GM21526 (cell line): ENCODE data around the gene CFHR2.
A peak's percentile ranks its signal among the peaks of the same experiment; 100 is the strongest.
"Not testable (repeated sequence)": the region's sequence is repeated elsewhere in the genome, so short reads cannot be mapped to it uniquely, and the experiment has no call there.

Experiments used
- ATAC-seq: cut with Tn5 transposase; IDR thresholded peaks from one replicate; pipeline ENCODE4 v1.9.1; 2021; ENCODE audit warnings: moderate library complexity; ENCODE audit not compliant: unreplicated experiment, low FRiP score

Gene CFHR2

GRCh38 chr1:196943568-196943967 is at the start of gene CFHR2:
TSS of gene CFHR2 (plus strand) at chr1:196943738. CDS start at chr1:196943881, 143 bp downstream.
- not testable (repeated sequence) for ATAC-seq

GRCh38 chr1:196896355-196896754 is 47.2 kb upstream of the CFHR2 start:
- no peak for ATAC-seq

GRCh38 chr1:196897158-196897828 is 46.2 kb upstream of the CFHR2 start:
- ATAC-seq: no peak

GRCh38 chr1:196902344-196902743 is 41.2 kb upstream of the CFHR2 start:
- ATAC-seq: no peak

GRCh38 chr1:196910215-196910614 is 33.3 kb upstream of the CFHR2 start:
- ATAC-seq: no peak

GRCh38 chr1:196912283-196912682 is 31.3 kb upstream of the CFHR2 start:
- not testable (repeated sequence) for ATAC-seq

GRCh38 chr1:196926839-196927238 is 16.7 kb upstream of the CFHR2 start:
- not testable (repeated sequence) for ATAC-seq

GRCh38 chr1:196932853-196933252 is 10.7 kb upstream of the CFHR2 start:
- ATAC-seq: not testable (repeated sequence)

- no peak for ATAC-seq
Observed at GRCh38 chr1:196933531-196934189, 9.9 kb upstream of the CFHR2 start.

GRCh38 chr1:196941474-196941873 is 2.1 kb upstream of the CFHR2 start:
- not testable (repeated sequence) for ATAC-seq

- ATAC-seq: peak; percentile 91
Observed at GRCh38 chr1:196951711-196952394, 8.3 kb downstream of the CFHR2 start.

GRCh38 chr1:196954778-196955177 is 11.2 kb downstream of the CFHR2 start:
- ATAC-seq: no peak

- ATAC-seq: no peak
Observed at GRCh38 chr1:196955926-196956325, 12.4 kb downstream of the CFHR2 start.

- ATAC-seq: peak; percentile 86
Observed at GRCh38 chr1:196960854-196961253, 17.3 kb downstream of the CFHR2 start.

- no peak for ATAC-seq
Observed at GRCh38 chr1:196970182-196970581, 26.6 kb downstream of the CFHR2 start.

- ATAC-seq: no peak
Observed at GRCh38 chr1:196976278-196976677, 32.7 kb downstream of the CFHR2 start.

GRCh38 chr1:196977278-196977677 is 33.7 kb downstream of the CFHR2 start, which contains the start of gene CFHR5:
TSS of gene CFHR5 (plus strand) at chr1:196977556. CDS start at chr1:196977665, 109 bp downstream.
- ATAC-seq: no peak

- no peak for ATAC-seq
Observed at GRCh38 chr1:196980859-196981258, 37.3 kb downstream of the CFHR2 start.

GRCh38 chr1:196982247-196982646 is 38.7 kb downstream of the CFHR2 start:
- not testable (repeated sequence) for ATAC-seq

- ATAC-seq: not testable (repeated sequence)
Observed at GRCh38 chr1:196991919-196992651, 48.5 kb downstream of the CFHR2 start.

- no peak for ATAC-seq
Observed at GRCh38 chr1:196993916-196994315, 50.4 kb downstream of the CFHR2 start.
